Measurements from ENCODE around the gene DHRS7B.

DNA sequence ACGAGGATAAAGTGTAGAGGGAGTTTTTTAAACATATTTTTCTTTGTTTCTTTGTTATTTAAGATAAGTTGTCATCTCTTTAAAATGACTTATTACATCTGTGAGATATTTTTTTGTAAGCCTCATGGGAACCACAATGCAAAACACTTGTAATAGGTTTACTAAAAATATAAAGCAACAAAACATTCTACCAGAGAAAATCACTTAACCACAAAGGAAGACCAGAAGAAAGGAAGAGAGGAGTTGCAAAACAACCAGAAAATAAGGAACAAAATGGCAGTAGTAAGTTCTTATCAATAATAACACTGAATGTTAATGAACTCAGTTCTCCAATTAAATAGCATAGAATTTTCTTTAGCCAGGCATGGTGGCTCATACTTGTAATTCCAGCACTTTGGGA, 22.9 kb downstream of the DHRS7B start:
- TF ChIP-seq ZNF512 (CRISPR knock-in tag; IDR thresholded peaks at IDR 0.05) (no peak), TGIF2 (CRISPR knock-in tag; IDR thresholded peaks at IDR 0.05) (no peak), SMC3 (IDR thresholded peaks at IDR 0.05; ENCODE audit: low read length) (no peak), GLMP (CRISPR knock-in tag; IDR thresholded peaks at IDR 0.05; ENCODE audit: borderline replicate concordance) (no peak), JUN (CRISPR knock-in tag; IDR thresholded peaks at IDR 0.05) (no peak), ZNF10 (CRISPR knock-in tag; IDR thresholded peaks at IDR 0.05; ENCODE audit: borderline replicate concordance, low read depth) (no peak), ARNTL (CRISPR knock-in tag; IDR thresholded peaks at IDR 0.05) (no peak), ZNF12 (CRISPR knock-in tag; IDR thresholded peaks at IDR 0.05) (no peak), FLYWCH1 (CRISPR knock-in tag; IDR thresholded peaks at IDR 0.05) (no peak), ZNF280B (CRISPR knock-in tag; IDR thresholded peaks at IDR 0.05; ENCODE audit: borderline replicate concordance) (no peak), CTCF (CRISPR knock-in tag; IDR thresholded peaks at IDR 0.05) (no peak)
- TF ChIP-seq, protein P1, sequence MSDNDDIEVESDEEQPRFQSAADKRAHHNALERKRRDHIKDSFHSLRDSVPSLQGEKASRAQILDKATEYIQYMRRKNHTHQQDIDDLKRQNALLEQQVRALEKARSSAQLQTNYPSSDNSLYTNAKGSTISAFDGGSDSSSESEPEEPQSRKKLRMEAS (IDR thresholded peaks at IDR 0.05), result no peak
